Measurements from ENCODE around the gene IGFBP2.

The IGFBP2 gene

GRCh38 chr2:216694826-216695217 is 61.6 kb downstream of the IGFBP2 start:
- no peak for DNase-seq
- H3K27ac ChIP-seq: no peak overlapping the region
- H3K4me3 ChIP-seq (ENCODE audit: low read depth, low read length): peak overlapping the region; percentile 92

GRCh38 chr2:216695401-216695821 is 62.2 kb downstream of the IGFBP2 start, which contains the start of gene IGFBP5:
TSS of gene IGFBP5 (minus strand) at chr2:216695549. CDS start at chr2:216694775, 774 bp downstream.
- peak within 1 kb of the TSS; percentile 92 for H3K4me3 ChIP-seq (ENCODE audit: low read depth, low read length)
- no peaks in the 10 kb centered on the region for H3K27me3 ChIP-seq (ENCODE audit: insufficient read depth, low read depth, severe bottlenecking)
- DNase-seq: peak; percentile 38
- no peaks in the 10 kb centered on the region for H3K9me3 ChIP-seq (ENCODE audit: severe bottlenecking)
- H3K27ac ChIP-seq: peak within 1 kb of the TSS; percentile 52; the same call in 1 of the 2 replicates
- H3K36me3 ChIP-seq: no peaks in the 10 kb centered on the region
- peak; percentile 39; the same call in 1 of the 2 replicates for TF ChIP-seq CTCF (IDR thresholded peaks at IDR 0.05; ENCODE audit: low read depth, low read length)

More at GRCh38 chr2:216694826-216695217, 61.6 kb downstream of the IGFBP2 start:
- Histone ChIP-seq H3K27me3 (ENCODE audit: insufficient read depth, low read depth, severe bottlenecking) (no peaks in the 10 kb centered on the region), H3K36me3 (no peaks in the 10 kb centered on the region), H3K9me3 (ENCODE audit: severe bottlenecking) (no peaks in the 10 kb centered on the region)
- TF ChIP-seq CTCF (IDR thresholded peaks at IDR 0.05; ENCODE audit: low read depth, low read length): no peak

- no peak overlapping the region for H3K27ac ChIP-seq
- no peaks in the 10 kb centered on the region for H3K9me3 ChIP-seq (ENCODE audit: severe bottlenecking)
- no peaks in the 10 kb centered on the region for H3K27me3 ChIP-seq (ENCODE audit: insufficient read depth, low read depth, severe bottlenecking)
- H3K36me3 ChIP-seq: no peaks in the 10 kb centered on the region
- no peak overlapping the region for H3K4me3 ChIP-seq (ENCODE audit: low read depth, low read length)
- no peak for TF ChIP-seq CTCF (IDR thresholded peaks at IDR 0.05; ENCODE audit: low read depth, low read length)
- DNase-seq: no peak
These were observed 63.1 kb downstream of the IGFBP2 start for GRCh38 chr2:216696321-216696720.

GRCh38 chr2:216696751-216697560 is 63.7 kb downstream of the IGFBP2 start:
- peak; percentile 59 for TF ChIP-seq CTCF (IDR thresholded peaks at IDR 0.05; ENCODE audit: low read depth, low read length)
- Histone ChIP-seq H3K4me3 (ENCODE audit: low read depth, low read length) (no peak overlapping the region), H3K9me3 (ENCODE audit: severe bottlenecking) (no peaks in the 10 kb centered on the region), H3K27me3 (ENCODE audit: insufficient read depth, low read depth, severe bottlenecking) (no peaks in the 10 kb centered on the region), H3K27ac (no peak overlapping the region), H3K36me3 (no peaks in the 10 kb centered on the region)
- peak; percentile 43 for DNase-seq

GRCh38 chr2:216698293-216698692 is 65.1 kb downstream of the IGFBP2 start:
- H3K9me3 ChIP-seq (ENCODE audit: severe bottlenecking): no peaks in the 10 kb centered on the region
- H3K36me3 ChIP-seq: no peaks in the 10 kb centered on the region
- H3K27me3 ChIP-seq (ENCODE audit: insufficient read depth, low read depth, severe bottlenecking): no peaks in the 10 kb centered on the region
- TF ChIP-seq CTCF (IDR thresholded peaks at IDR 0.05; ENCODE audit: low read depth, low read length): no peak
- no peak for DNase-seq
- H3K4me3 ChIP-seq (ENCODE audit: low read depth, low read length): no peak overlapping the region
- no peak overlapping the region for H3K27ac ChIP-seq

Measured in WERI-Rb-1 (cell line).